ENCODE data around the gene GLOD4. TPM values are rescaled to one million over a fixed set of nuclear protein-coding genes. Genes with fewer than 3 reads are reported as not detected.

GLOD4 gene
- total and polyA plus RNA-seq, 2 donors (not counting 1 experiment from before 2014, with no cell fraction given): 31.7 to 62.8 TPM

DNA sequence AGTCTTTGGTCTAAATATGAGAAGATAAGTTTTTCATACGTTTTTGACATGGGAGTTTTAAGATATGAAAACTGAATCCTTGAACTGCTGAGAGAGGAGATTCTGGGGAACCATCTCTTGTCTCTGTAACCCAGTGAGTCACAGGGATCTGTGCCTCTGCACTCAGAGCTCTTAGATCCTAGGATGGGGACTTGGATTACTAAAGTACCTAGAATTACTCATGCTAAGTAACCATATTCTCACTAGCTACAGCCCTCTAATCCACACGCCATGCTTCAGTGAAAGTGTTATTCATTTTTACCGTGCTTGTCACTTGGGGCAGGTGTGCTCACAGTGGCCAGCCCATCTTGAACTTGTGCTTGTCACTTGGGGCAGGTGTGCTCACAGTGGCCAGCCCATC is 2.1 kb upstream of the GLOD4 start:
- Histone ChIP-seq H3K79me2 (ENCODE audit: control insufficient read depth, insufficient read depth, low read length) (peaks cover 36% of the 10 kb centered on the region), H3K9ac (ENCODE audit: insufficient read depth, low read length) (no peak overlapping the region), H3K36me3 (ENCODE audit: control insufficient read depth, insufficient read depth, low read length) (peaks cover 9% of the 10 kb centered on the region), H3K9me3 (ENCODE audit: control insufficient read depth, insufficient read depth, low read depth, low read length) (no peaks in the 10 kb centered on the region), H3K27ac (ENCODE audit: insufficient read depth, low read length) (no peak overlapping the region), H4K20me1 (ENCODE audit: control insufficient read depth, extremely low read depth, insufficient read depth, low read length) (no peaks in the 10 kb centered on the region), H3K4me3 (replicated peaks in 1 of 4; ENCODE audit: control extremely low read depth in 1 of 4, insufficient read depth in 1 of 4, low read depth in 3 of 4, low read length in 4 of 4) (peak overlapping the region in 1 of 4 experiments; percentile 14), H2AFZ (ENCODE audit: low read length) (no peak overlapping the region), H3K27me3 (ENCODE audit: control insufficient read depth, insufficient read depth, low read length) (no peaks in the 10 kb centered on the region), H3K4me1 (ENCODE audit: control insufficient read depth, extremely low read depth, insufficient read depth, low read length) (peaks cover 2% of the 10 kb centered on the region), H3K4me2 (ENCODE audit: extremely low read depth, insufficient read depth, low read length) (no peak overlapping the region)
- no peak for DNase-seq (ENCODE audit: low read depth in 2 of 2)
- TF ChIP-seq EZH2 (IDR thresholded peaks at IDR 0.05; ENCODE audit: low read length, missing control alignments): no peak
- no peak for TF ChIP-seq CTCF (conservative IDR thresholded peaks at IDR 0.05 in 1 of 2, IDR thresholded peaks at IDR 0.05 in 1 of 2; ENCODE audit: low read depth in 1 of 2, low read length in 2 of 2)

GRCh38 chr17:778096-778495 is 4.0 kb downstream of the GLOD4 start:
- Histone ChIP-seq H3K27ac (ENCODE audit: insufficient read depth, low read length) (no peak overlapping the region), H3K4me2 (ENCODE audit: extremely low read depth, insufficient read depth, low read length) (no peak overlapping the region), H3K4me1 (ENCODE audit: control insufficient read depth, extremely low read depth, insufficient read depth, low read length) (peaks cover 2% of the 10 kb centered on the region), H3K79me2 (ENCODE audit: control insufficient read depth, insufficient read depth, low read length) (peaks cover 23% of the 10 kb centered on the region), H3K4me3 (replicated peaks in 1 of 4; ENCODE audit: control extremely low read depth in 1 of 4, insufficient read depth in 1 of 4, low read depth in 3 of 4, low read length in 4 of 4) (no peak overlapping the region), H4K20me1 (ENCODE audit: control insufficient read depth, extremely low read depth, insufficient read depth, low read length) (no peaks in the 10 kb centered on the region), H3K36me3 (ENCODE audit: control insufficient read depth, insufficient read depth, low read length) (peaks cover 12% of the 10 kb centered on the region), H3K9me3 (ENCODE audit: control insufficient read depth, insufficient read depth, low read depth, low read length) (no peaks in the 10 kb centered on the region), H3K27me3 (ENCODE audit: control insufficient read depth, insufficient read depth, low read length) (no peaks in the 10 kb centered on the region), H3K9ac (ENCODE audit: insufficient read depth, low read length) (no peak overlapping the region), H2AFZ (ENCODE audit: low read length) (no peak overlapping the region)
- DNase-seq (ENCODE audit: low read depth in 2 of 2): no peak
- TF ChIP-seq EZH2 (IDR thresholded peaks at IDR 0.05; ENCODE audit: low read length, missing control alignments): no peak
- TF ChIP-seq CTCF (conservative IDR thresholded peaks at IDR 0.05 in 1 of 2, IDR thresholded peaks at IDR 0.05 in 1 of 2; ENCODE audit: low read depth in 1 of 2, low read length in 2 of 2): no peak

DNA sequence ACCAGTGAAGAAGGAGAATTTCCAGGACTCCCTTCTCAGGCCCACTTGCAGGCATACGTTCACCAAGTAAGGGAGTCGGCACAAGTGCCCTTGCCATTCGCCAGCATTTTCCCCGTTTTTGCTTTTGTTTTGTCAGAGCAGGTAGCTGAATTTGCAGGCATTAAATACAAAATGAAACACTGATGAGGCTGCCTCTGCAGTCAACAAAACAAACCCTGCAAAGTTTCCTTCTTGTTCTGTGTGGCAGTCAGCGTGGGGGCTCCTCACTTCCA is 7.8 kb downstream of the GLOD4 start:
- Histone ChIP-seq H3K27ac (ENCODE audit: insufficient read depth, low read length) (no peak overlapping the region), H3K79me2 (ENCODE audit: control insufficient read depth, insufficient read depth, low read length) (no peaks in the 10 kb centered on the region), H3K4me3 (replicated peaks in 1 of 4; ENCODE audit: control extremely low read depth in 1 of 4, insufficient read depth in 1 of 4, low read depth in 3 of 4, low read length in 4 of 4) (no peak overlapping the region), H3K4me1 (ENCODE audit: control insufficient read depth, extremely low read depth, insufficient read depth, low read length) (no peaks in the 10 kb centered on the region), H3K36me3 (ENCODE audit: control insufficient read depth, insufficient read depth, low read length) (peaks cover 18% of the 10 kb centered on the region), H3K9ac (ENCODE audit: insufficient read depth, low read length) (no peak overlapping the region), H3K27me3 (ENCODE audit: control insufficient read depth, insufficient read depth, low read length) (no peaks in the 10 kb centered on the region), H3K9me3 (ENCODE audit: control insufficient read depth, insufficient read depth, low read depth, low read length) (no peaks in the 10 kb centered on the region), H4K20me1 (ENCODE audit: control insufficient read depth, extremely low read depth, insufficient read depth, low read length) (no peaks in the 10 kb centered on the region), H2AFZ (ENCODE audit: low read length) (no peak overlapping the region), H3K4me2 (ENCODE audit: extremely low read depth, insufficient read depth, low read length) (no peak overlapping the region)
- no peak for DNase-seq (ENCODE audit: low read depth in 2 of 2)
- TF ChIP-seq CTCF (conservative IDR thresholded peaks at IDR 0.05 in 1 of 2, IDR thresholded peaks at IDR 0.05 in 1 of 2; ENCODE audit: low read depth in 1 of 2, low read length in 2 of 2): no peak
- no peak for TF ChIP-seq EZH2 (IDR thresholded peaks at IDR 0.05; ENCODE audit: low read length, missing control alignments)

All from fibroblast of lung (primary cell).